OCI-LY1 (cell line): ENCODE measurements around the gene ASCC1.
"Not testable (repeated sequence)": the region's sequence is repeated elsewhere in the genome, so short reads cannot be mapped to it uniquely, and the experiment has no call there.

Source experiments
- H2AFZ ChIP-seq: fragments of 200-600 bp; sonication (generic), shearing (Covaris generic); 2 replicates; pipeline ENCODE4 v1.6.0; 2014; ENCODE audit warnings: antibody characterized with exemption, mild to moderate bottlenecking, low read length
- H3F3A ChIP-seq: fragments of 200-600 bp; sonication (generic), shearing (Covaris generic); 2 replicates; pipeline ENCODE4 v1.6.0; 2014; ENCODE audit warnings: mild to moderate bottlenecking, antibody characterized with exemption, low read length, moderate library complexity; ENCODE audit not compliant: insufficient read depth
- H3K27ac ChIP-seq: fragments of 200-600 bp; sonication (generic); 2 replicates; pipeline ENCODE4 v1.5.1; 2014; ENCODE audit warnings: low read length, mixed run types, mild to moderate bottlenecking, low read depth; ENCODE audit not compliant: poor library complexity, severe bottlenecking
- H3K27me3 ChIP-seq: fragments of 200-600 bp; sonication (generic); 2 replicates; pipeline ENCODE4 v1.6.0; 2014; ENCODE audit warnings: antibody characterized with exemption, mild to moderate bottlenecking, low read length, moderate library complexity; ENCODE audit not compliant: insufficient read depth
- H3K36me3 ChIP-seq: fragments of 200-600 bp; sonication (generic); 2 replicates; pipeline ENCODE4 v1.6.1; 2014; ENCODE audit warnings: mild to moderate bottlenecking, antibody characterized with exemption, low read length, moderate library complexity, mixed read lengths; ENCODE audit not compliant: insufficient read depth
- H3K4me1 ChIP-seq: fragments of 200-600 bp; sonication (generic); 2 replicates; pipeline ENCODE4 v1.5.1; 2014; ENCODE audit warnings: mild to moderate bottlenecking, low read length, moderate library complexity; ENCODE audit not compliant: insufficient read depth, severe bottlenecking
- H3K4me2 ChIP-seq: fragments of 200-600 bp; sonication (generic), shearing (Covaris generic); 2 replicates; pipeline ENCODE4 v1.6.1; 2014; ENCODE audit warnings: low read length
- H3K4me3 ChIP-seq: fragments of 200-600 bp; sonication (generic); 2 replicates; pipeline ENCODE4 v1.5.1; 2014; ENCODE audit warnings: low read length, low read depth, mild to moderate bottlenecking, mixed read lengths; ENCODE audit not compliant: poor library complexity, severe bottlenecking
- H3K79me2 ChIP-seq: fragments of 200-600 bp; shearing (Covaris generic); 2 replicates; pipeline ENCODE4 v1.6.1; 2016; ENCODE audit warnings: mixed run types, low read length, mixed read lengths; ENCODE audit not compliant: insufficient read depth
- H3K9ac ChIP-seq: fragments of 200-600 bp; sonication (generic), shearing (Covaris generic); 2 replicates; pipeline ENCODE4 v1.6.1; 2014; ENCODE audit warnings: mild to moderate bottlenecking, low read length, mixed read lengths
- H3K9me2 ChIP-seq: fragments of 200-600 bp; sonication (generic), shearing (Covaris generic); 2 replicates; pipeline ENCODE4 v1.6.1; 2014; ENCODE audit warnings: low read depth, mild to moderate bottlenecking, low read length, mixed read lengths
- H3K9me3 ChIP-seq: fragments of 200-600 bp; shearing (Covaris generic); 2 replicates; pipeline ENCODE4 v1.6.1; 2014; ENCODE audit warnings: low read length, mixed read lengths
- H4K20me1 ChIP-seq: fragments of 200-600 bp; sonication (generic), shearing (Covaris generic); 2 replicates; pipeline ENCODE4 v1.6.0; 2016; ENCODE audit warnings: mild to moderate bottlenecking, low read length; ENCODE audit not compliant: insufficient read depth
- CTCF ChIP-seq: fragments of 200-600 bp; sonication (generic), shearing (Covaris generic); IDR thresholded peaks from 2 replicates; pipeline ENCODE4 v1.5.1; 2017; ENCODE audit warnings: mild to moderate bottlenecking, antibody characterized with exemption, low read length, moderate library complexity, mixed read lengths
- EZH2 ChIP-seq: fragments of 200-600 bp; sonication (generic), shearing (Covaris generic); IDR thresholded peaks from 2 replicates; pipeline ENCODE4 v1.8.0; 2017; ENCODE audit warnings: borderline replicate concordance, mixed run types, mild to moderate bottlenecking, antibody characterized with exemption, low read length, moderate library complexity, mixed read lengths

Gene ASCC1

GRCh38 chr10:72228318-72228751 lies 12.3 kb upstream of the ASCC1 start:
- Histone ChIP-seq H3K79me2 (peaks cover 6% of the 10 kb centered on the region), H3K27ac (peak overlapping the region; percentile 59), H3K9ac (peak overlapping the region; percentile 0; the same call in 1 of the 2 replicates), H3F3A (no peaks in the 10 kb centered on the region), H2AFZ (no peak overlapping the region), H3K27me3 (no peaks in the 10 kb centered on the region), H3K9me3 (no peaks in the 10 kb centered on the region), H3K4me2 (peak overlapping the region; percentile 19; the same call in 1 of the 2 replicates), H3K4me1 (peaks cover 30% of the 10 kb centered on the region), H3K36me3 (peaks cover 50% of the 10 kb centered on the region), H4K20me1 (no peaks in the 10 kb centered on the region), H3K4me3 (no peak overlapping the region), H3K9me2 (no peaks in the 10 kb centered on the region)
- TF ChIP-seq EZH2 (no peak), CTCF (no peak)

GRCh38 chr10:72227826-72228225 lies 11.8 kb upstream of the ASCC1 start:
- no peaks in the 10 kb centered on the region for H3F3A ChIP-seq
- H3K9ac ChIP-seq: no peak overlapping the region; the same call in 1 of the 2 replicates
- H3K27me3 ChIP-seq: no peaks in the 10 kb centered on the region
- H3K79me2 ChIP-seq: peaks cover 6% of the 10 kb centered on the region
- no peaks in the 10 kb centered on the region for H3K9me2 ChIP-seq
- no peak overlapping the region for H2AFZ ChIP-seq
- H4K20me1 ChIP-seq: no peaks in the 10 kb centered on the region
- H3K4me1 ChIP-seq: peaks cover 35% of the 10 kb centered on the region
- no peaks in the 10 kb centered on the region for H3K9me3 ChIP-seq
- H3K36me3 ChIP-seq: peaks cover 45% of the 10 kb centered on the region
- H3K27ac ChIP-seq: peak overlapping the region; percentile 59
- H3K4me3 ChIP-seq: no peak overlapping the region
- H3K4me2 ChIP-seq: no peak overlapping the region
- TF ChIP-seq EZH2 (no peak), CTCF (no peak)

GRCh38 chr10:72226418-72227027 lies 10.4 kb upstream of the ASCC1 start:
- no peaks in the 10 kb centered on the region for H3F3A ChIP-seq
- H3K9me3 ChIP-seq: no peaks in the 10 kb centered on the region
- no peak overlapping the region for H3K27ac ChIP-seq
- no peak overlapping the region for H3K9ac ChIP-seq
- H4K20me1 ChIP-seq: no peaks in the 10 kb centered on the region
- peaks cover 6% of the 10 kb centered on the region for H3K79me2 ChIP-seq
- peaks cover 43% of the 10 kb centered on the region for H3K36me3 ChIP-seq
- H3K4me2 ChIP-seq: no peak overlapping the region
- H3K4me1 ChIP-seq: peaks cover 41% of the 10 kb centered on the region
- H3K4me3 ChIP-seq: no peak overlapping the region
- H3K27me3 ChIP-seq: no peaks in the 10 kb centered on the region
- TF ChIP-seq EZH2 (no peak), CTCF (no peak)
- no peaks in the 10 kb centered on the region for H3K9me2 ChIP-seq
- H2AFZ ChIP-seq: no peak overlapping the region

GRCh38 chr10:72224191-72224590 lies 8.1 kb upstream of the ASCC1 start:
- H3K36me3 ChIP-seq: peaks cover 31% of the 10 kb centered on the region; the same call in 1 of the 2 replicates
- H2AFZ ChIP-seq, H3K9me2 ChIP-seq, H3K4me2 ChIP-seq, H3K27ac ChIP-seq, H4K20me1 ChIP-seq, H3F3A ChIP-seq, H3K4me3 ChIP-seq, H3K27me3 ChIP-seq, H3K9ac ChIP-seq, H3K9me3 ChIP-seq: not testable (repeated sequence)
- peaks cover 43% of the 10 kb centered on the region for H3K4me1 ChIP-seq
- H3K79me2 ChIP-seq: peaks cover 11% of the 10 kb centered on the region
